HG02678 (cell line): ENCODE data around the gene CELA2B.
"Not testable (repeated sequence)": the region's sequence is repeated elsewhere in the genome, so short reads cannot be mapped to it uniquely, and the experiment has no call there.

ENCODE experiments used
- ATAC-seq: cut with Tn5 transposase; IDR thresholded peaks from one replicate; pipeline ENCODE4 v1.9.1; 2021; ENCODE audit warnings: mild to moderate bottlenecking, moderate library complexity; ENCODE audit not compliant: unreplicated experiment

Gene CELA2B

GRCh38 chr1:15444468-15445389, 31.2 kb upstream of the CELA2B start:
- ATAC-seq, result no peak

GRCh38 chr1:15445390-15446122, 30.3 kb upstream of the CELA2B start:
- no peak for ATAC-seq

GRCh38 chr1:15446212-15446611, 29.7 kb upstream of the CELA2B start:
- ATAC-seq, result no peak

GRCh38 chr1:15448877-15449462, 26.9 kb upstream of the CELA2B start:
- ATAC-seq, result no peak

- no peak for ATAC-seq
Observed at GRCh38 chr1:15449567-15449966, 26.3 kb upstream of the CELA2B start.

GRCh38 chr1:15451014-15451722, 24.7 kb upstream of the CELA2B start:
- no peak for ATAC-seq

- no peak for ATAC-seq
Observed at GRCh38 chr1:15452216-15452615, 23.7 kb upstream of the CELA2B start.

- no peak for ATAC-seq
Observed at GRCh38 chr1:15452866-15453571, 22.9 kb upstream of the CELA2B start.

- ATAC-seq, result no peak
Observed at GRCh38 chr1:15453734-15454133, 22.2 kb upstream of the CELA2B start.

GRCh38 chr1:15454256-15454655, 21.6 kb upstream of the CELA2B start:
- ATAC-seq, result no peak

- no peak for ATAC-seq
Observed at GRCh38 chr1:15455522-15455921, 20.4 kb upstream of the CELA2B start.

- no peak for ATAC-seq
Observed at GRCh38 chr1:15456313-15456954, 19.5 kb upstream of the CELA2B start, which contains the start of gene CELA2A. CELA2A (plus strand) TSS chr1:15456732; CDS start chr1:15456754, 22 bp downstream.

- ATAC-seq, result no peak
Observed at GRCh38 chr1:15457585-15457984, 18.3 kb upstream of the CELA2B start.

GRCh38 chr1:15458388-15458787, 17.5 kb upstream of the CELA2B start:
- not testable (repeated sequence) for ATAC-seq

GRCh38 chr1:15459771-15460707, 15.9 kb upstream of the CELA2B start:
- no peak for ATAC-seq

- ATAC-seq, result no peak
Observed at GRCh38 chr1:15460708-15461095, 15.2 kb upstream of the CELA2B start.

GRCh38 chr1:15463064-15463800, 12.7 kb upstream of the CELA2B start:
- not testable (repeated sequence) for ATAC-seq

GRCh38 chr1:15463926-15464322, 12.0 kb upstream of the CELA2B start:
- ATAC-seq, result not testable (repeated sequence)
